ENCODE results near the gene NUP93.
"Not testable (repeated sequence)": the region's sequence is repeated elsewhere in the genome, so short reads cannot be mapped to it uniquely, and the experiment has no call there.

The NUP93 gene

DNA sequence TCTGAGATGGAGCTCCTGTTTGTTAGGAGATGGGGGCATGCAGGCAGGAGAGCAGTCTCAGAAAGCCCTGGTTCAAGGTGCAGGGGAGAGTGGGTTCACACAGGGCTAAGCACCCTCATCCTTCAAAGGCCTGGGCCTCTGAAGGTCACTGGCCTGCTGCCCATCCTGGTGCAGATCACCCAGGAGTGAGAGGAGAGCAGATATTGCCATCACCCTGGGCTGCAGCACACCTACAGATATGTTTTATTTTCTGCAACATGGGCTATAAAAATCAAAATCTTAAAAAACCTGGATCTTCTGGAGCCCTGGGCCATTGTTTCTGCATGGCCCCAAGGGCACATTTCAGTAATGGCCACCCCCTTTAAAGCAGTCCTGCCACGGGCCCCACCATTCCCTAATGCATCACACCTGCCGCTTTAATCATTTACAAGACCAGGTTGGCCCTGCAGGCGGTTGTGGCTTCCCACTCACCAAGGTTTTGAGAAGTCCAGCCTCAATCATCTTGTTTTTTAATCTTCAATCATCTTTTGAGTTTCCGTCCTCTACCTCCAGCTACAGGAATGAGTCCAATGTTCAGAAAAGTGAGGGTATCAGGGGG is 20.4 kb upstream of the NUP93 start:
- DNase-seq (ENCODE audit: low read depth in 2 of 2) = no peak

DNA sequence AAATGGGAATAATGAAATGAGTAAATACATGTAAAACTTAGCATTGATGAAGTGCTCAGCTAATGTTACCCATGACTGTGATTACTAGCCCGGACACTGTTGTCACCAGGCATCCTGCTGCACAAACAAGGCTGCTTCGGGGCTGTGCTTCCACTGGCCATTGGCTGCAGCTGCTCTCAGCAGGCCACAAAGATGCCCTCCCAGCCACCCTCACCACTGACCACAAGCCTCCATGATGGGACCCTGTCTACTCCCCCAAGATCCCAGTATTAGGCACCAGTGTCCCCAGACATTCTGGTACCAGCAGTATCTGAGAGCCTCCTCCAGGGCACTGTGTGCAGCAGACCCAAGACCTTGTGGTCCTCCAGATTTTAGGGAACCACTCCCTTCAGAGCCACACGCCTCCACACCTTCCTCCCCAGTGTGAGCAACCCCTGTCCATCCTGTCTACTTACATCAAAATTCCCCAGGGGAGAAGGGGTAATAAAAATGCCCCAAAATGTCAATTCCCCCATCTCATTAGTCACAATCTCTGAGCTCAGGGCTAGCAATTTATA is 19.7 kb upstream of the NUP93 start:
- DNase-seq (ENCODE audit: low read depth in 2 of 2) = no peak

DNA sequence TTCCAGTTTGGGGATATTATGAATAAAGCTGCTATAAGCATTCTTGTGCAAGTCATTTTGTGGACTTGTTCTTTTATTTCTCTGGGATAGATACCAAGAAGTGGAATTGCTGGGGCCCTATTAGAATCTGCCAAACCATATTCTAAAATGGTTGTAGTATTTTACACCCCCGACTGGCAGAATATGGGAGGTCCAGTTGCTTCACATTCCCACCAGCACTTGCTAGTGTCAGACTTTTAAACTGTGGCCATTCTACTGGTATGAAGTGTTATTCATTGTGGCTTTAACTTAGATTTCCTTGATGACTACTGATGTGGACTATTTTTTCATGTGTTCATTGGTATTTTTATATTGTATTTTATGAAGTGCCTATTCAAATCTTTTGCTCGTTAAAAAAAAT is 18.1 kb upstream of the NUP93 start:
- DNase-seq (ENCODE audit: low read depth in 2 of 2) = no peak

DNA sequence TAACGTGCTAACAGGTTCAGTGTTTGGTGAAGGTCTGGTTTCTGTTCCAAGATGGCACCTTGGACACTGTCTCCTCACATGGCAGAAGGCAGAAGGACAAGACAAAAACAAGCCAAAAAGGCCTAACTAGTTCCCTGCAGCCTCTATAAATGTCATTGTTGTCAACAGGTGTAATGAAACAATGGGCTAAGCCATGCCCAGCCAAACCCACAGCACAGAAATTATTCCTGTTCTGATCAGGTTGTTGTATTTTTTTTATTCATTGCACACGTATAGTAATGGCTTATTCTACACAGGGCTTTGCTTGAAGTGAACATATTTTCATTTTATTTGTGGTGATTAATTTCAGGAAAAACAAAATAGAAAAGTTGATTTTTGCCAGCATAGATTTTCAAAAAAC is 16.1 kb upstream of the NUP93 start:
- no peak for DNase-seq (ENCODE audit: low read depth in 2 of 2)

DNA sequence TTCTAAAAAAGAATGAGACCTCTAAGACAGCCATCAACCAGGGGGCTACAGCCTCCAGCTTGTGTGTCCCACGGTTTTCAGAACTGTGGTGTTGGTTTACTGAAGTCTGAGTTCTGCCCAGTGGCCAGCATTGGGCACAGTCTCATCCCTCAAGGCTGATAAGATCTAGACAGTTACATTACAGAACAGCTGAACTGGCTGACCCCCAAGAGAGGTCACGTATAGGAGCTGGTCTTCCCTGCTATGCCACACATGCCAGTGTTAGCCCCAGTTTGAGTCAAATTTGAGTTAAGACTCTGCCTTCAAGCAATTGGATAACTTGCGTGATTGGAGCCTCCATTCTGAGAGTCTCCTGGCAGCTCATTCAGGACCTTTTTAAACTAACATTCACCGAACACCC is 14.8 kb upstream of the NUP93 start:
- DNase-seq (ENCODE audit: low read depth in 2 of 2) = no peak

DNA sequence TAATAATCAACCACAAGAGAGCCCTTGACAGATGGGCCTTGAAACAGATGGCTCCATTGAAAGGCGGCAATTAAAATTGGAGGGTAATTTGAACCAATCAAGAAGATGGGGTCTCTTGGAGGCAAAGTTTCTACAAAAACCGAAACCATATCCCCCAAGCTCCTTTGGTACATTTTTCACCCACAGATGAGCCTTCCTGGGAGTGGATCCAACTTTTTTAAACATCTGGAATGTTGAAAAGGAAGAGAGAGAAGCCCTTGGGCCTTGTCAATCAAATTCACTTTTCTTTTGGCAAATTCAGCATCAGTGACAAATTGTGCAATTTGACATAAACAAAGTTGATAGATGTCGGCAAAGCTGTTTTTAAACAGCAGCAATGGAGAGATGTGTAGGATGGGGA is 13.2 kb upstream of the NUP93 start:
- no peak for DNase-seq (ENCODE audit: low read depth in 2 of 2)

DNA sequence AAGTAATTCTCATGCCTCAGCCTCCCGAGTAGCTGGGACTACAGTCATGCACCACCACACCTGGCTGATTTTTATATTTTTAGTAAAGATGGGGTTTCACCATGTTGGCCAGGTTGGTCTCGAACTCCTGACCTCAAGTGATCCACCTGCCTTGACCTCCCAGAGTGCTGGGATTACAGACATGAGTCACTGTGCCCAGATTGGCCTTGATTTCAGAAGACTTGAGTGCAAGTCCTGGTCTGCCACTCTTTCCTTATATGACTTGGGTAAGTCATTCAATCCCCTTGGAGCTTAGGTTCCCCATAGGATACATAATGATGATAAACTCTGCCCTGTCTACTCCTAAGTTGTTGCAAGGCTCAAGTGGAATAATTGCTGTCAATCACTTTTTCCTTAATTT is 12.4 kb upstream of the NUP93 start:
- DNase-seq (ENCODE audit: low read depth in 2 of 2) = not testable (repeated sequence)

DNA sequence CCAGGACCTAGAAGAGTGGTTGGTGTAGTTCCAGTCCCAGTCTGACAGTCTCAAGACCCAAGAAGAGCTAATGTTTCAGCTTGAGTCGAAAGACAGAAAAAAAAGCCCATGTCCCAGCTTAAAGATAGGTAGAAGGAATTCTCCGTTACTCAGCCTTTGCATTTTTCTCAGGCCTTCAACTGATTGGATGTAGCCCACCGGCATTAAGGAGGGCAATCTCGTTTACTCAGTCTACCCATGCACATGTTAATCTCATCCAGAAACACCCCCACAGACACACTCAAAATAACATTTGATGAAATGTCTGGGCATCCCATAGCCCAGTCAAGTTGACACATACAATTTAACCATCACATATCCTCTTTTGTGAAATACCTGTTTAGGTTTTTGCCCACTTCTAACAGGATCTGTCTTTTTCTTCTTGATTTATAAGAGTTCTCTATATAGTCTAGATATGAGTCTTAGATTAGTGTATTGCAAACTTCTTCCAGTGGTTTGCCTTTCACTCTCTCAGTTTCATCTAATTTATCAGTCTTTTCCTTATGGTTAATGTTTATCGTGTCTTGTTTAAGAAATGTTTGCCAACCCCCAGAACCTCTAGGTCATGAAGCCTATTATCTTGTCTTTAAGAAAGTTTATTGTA is 7.6 kb upstream of the NUP93 start:
- no peak for DNase-seq (ENCODE audit: low read depth in 2 of 2)

DNA sequence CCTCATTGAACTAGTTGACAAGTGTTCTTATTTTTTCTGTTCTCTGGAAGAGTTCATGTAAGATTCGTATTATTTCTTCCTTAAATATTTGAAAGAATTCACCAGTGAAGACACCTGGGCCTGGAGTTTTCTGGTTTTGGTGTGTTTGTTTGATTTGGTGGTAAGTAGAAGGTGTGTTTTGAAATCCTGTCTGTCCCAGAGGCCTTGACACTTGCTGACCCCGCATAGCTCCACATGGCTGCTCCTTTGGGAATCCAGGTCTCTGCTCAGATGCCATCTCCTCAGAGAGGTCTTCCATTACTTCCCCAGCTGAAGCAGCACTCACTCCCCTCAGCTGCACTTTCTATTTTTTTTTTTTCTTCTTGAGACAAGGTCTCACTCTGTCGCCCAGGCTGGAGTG is 5.7 kb upstream of the NUP93 start:
- DNase-seq (ENCODE audit: low read depth in 2 of 2) = no peak

DNA sequence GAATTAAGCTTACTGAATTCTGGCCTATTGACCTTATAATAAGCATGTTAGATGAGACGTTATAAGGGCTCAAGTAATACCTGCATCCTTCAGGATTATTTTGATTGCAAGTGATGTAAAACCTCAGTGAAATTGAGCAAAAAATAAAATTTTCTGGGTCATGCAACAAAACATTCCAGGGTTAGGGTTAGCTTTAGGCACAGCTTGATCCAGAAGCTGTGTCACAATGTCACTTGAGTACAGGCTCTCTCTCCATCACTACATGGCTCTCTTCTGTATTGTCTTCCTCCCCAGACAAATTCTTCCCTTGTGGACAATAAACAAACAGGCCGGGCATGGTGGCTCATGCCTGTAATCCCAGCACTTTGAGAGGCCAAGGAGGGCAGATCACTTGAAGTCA is 3.6 kb upstream of the NUP93 start:
- no peak for DNase-seq (ENCODE audit: low read depth in 2 of 2)

DNA sequence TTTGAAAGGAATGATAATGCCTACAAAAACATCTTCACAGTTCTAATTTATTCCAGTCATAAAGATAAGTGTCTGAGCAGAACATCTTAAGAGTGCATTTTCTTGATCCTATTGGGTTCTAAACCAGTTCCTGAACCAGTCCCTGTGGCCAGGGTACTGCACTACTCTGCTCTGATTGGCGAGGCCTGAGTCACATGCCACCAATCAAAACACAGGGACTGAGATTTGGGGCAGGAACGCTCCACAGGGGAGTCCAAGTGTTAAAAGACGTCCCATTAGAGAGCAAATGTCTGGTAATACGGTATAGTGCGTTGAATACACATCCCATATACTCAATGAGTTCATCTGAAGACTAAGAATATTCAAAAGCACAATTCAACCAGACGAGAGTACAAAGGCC is 3.0 kb upstream of the NUP93 start:
- DNase-seq (ENCODE audit: low read depth in 2 of 2) = no peak

DNA sequence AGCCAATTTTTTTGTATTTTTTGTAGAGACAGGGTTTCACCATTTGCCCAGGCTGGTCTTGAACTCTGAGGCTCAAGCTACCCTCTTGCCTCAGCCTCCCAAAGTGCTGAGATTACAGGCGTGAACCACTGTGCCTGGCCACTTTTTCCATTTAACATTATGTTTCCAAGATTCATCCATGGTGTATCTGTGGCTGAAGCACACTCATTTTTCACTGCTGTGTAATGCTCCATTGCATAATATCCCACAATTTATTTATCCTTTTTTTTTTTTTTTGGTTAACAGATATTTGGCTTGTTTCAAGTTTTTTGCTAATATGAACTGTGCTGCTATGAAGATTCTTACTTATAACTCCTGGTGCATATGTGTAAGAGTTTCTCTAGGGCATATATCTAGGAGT is 1.9 kb upstream of the NUP93 start:
- no peak for DNase-seq (ENCODE audit: low read depth in 2 of 2)

DNA sequence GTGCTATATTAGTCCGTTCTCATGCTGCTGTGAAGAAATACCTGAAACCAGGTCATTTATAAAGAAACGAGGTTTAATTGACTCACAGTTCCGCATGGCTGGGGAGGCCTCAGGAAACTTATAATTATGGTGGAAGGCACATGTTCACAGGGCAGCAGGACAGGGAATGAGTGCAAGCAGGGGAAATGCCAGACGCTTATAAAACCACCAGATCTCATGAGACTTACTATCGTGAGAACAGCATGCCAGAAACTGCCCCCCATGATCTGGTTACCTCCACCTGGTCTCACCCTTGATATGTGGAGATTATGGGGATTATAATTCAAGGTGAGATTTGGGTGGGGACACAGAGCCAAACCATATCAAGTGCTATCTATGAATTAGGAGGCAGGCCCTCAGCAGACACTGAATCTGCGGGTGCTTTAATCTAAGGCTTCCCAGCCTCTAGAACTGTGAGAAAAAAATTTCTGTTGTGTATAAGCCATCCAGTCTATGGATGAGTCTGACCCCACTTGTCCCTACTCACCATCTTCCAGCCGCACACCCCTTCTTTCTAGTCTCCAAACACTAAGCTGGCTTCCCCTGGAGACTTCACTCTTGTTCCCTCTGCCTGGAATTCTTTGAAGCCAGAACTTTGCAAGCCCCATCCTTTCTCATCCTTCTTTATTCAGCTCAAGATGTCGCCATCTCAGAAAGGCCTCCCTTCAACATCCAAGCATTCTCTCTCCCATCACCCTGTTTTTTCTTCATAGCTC is 772 bp upstream of the NUP93 start:
- no peak for DNase-seq (ENCODE audit: low read depth in 2 of 2)

DNA sequence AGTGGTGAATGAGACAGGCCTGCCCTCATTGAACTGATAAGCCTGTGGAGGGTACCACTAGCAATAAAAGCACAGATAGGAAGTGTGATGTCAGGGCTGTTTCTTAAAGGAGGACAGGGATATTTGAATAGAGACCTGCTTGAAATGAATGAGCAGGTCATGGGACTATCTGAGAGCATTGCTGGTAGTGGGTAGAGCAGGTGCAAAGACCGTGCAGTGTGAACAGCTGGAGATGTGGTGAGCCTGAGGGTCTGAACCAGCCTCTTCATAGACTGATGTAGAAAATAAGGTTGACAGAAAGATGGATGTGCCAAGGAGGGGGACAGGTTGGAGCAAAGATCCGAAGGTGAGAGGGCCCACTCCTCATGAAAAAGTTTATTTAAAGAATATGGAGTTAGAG is 2.4 kb downstream of the NUP93 start:
- no peak for DNase-seq (ENCODE audit: low read depth in 2 of 2)

DNA sequence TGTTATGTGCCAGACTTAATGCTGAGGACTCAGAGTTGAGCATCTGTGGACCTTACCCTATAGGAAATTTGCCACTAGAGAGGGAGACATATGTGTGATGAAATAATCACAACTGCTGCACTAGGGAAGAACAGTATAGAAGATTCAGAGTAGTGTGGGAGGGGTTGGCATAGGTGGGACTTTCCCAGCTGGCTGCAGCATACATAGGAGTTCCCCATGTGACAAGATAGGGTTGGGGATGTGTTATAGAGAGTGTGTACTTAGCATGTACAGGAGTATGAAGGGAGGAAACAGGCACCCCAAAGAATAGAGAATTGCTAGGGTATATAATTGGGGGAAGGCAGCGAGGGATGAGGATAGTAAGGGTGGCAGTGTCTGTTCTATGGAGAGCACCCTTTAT is 2.9 kb downstream of the NUP93 start:
- DNase-seq (ENCODE audit: low read depth in 2 of 2) = no peak

DNA sequence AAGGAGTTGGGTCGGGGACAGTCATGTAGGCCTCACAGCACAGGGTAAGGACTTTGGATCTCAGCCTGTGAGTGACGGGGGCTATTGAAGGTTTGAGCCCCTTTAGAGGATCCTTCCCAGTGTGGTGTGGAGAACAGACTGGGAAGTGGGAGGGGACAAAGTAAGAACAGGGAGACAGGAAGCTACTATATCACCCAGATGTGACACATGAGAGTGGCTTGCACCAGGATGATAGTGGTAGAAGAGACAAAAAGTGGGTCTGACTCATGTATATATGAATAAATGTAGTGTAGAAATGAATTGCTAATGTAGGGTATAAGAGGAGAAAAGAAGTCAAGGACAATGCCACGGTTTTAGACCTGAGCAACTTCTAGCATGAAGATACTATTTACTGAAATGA is 4.5 kb downstream of the NUP93 start:
- DNase-seq (ENCODE audit: low read depth in 2 of 2) = no peak

DNA sequence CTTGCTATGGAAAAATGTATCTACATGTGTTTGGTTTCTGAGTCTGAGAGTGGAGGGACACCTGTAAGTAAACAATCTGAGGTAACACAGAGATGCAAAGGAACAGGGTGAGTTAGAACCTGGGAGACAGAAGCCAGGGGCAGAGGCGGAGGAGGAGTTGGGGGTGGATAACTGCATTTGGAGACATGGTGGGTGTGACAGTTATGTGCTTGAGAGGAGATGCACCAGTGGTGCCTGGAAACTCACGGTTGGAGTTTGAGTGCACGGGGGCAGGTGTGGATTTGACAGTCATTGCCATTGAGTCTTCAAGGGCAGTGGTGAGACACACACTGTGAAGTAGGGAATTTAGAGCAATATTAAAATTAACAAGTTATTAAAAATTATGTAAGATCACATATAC is 6.5 kb downstream of the NUP93 start:
- no peak for DNase-seq (ENCODE audit: low read depth in 2 of 2)

DNA sequence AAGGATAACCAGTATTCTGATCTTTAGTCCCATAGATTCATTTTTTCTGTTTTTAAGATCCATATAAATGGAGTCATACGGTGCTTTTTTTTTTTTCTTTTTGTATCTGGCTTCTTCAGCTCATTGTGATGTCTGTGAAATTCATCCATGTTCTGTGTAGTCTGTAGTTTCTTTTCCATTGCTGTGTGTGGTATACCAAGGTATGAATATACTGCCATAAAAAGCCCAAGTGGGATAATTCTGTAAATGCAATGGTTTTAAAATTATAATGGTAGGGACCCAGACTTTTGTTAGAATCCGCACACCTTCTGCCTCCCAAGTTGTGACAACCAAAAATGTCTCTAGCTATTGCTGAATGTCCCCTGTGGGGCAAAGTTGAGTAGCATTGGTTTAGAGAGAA is 7.6 kb downstream of the NUP93 start:
- no peak for DNase-seq (ENCODE audit: low read depth in 2 of 2)

DNA sequence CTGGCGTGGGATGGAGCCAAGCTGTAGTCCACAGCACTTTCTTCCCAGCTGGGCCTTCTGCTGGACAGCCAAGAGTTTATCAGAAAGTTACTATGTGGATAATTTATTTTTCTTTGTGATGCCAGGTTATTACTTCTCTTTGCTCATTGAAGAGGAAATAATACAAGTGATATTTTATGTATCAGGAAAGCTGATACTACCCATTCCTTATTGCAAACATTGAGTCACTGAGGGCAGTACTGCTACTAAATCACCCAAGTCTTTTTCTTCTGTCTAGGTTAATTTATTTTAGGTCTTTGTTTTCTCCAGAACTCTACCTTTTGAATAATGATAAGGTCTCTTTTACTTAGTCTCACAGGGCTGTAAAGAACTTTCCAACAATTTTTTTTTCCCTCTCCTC is 8.3 kb downstream of the NUP93 start:
- no peak for DNase-seq (ENCODE audit: low read depth in 2 of 2)

DNA sequence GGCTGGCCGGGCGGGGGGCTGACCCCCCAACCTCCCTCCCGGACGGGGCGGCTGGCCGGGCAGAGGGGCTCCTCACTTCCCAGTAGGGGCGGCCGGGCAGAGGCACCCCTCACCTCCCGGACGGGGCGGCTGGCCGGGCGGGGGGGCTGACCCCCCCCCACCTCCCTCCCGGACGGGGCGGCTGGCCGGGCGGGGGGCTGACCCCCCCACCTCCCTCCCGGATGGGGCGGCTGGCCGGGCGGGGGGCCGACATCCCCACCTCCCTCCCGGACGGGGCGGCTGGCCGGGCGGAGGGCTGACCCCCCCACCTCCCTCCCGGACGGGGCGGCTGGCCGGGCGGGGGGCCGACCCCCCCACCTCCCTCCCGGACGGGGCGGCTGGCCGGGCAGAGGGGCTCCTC is 9.4 kb downstream of the NUP93 start:
- DNase-seq (ENCODE audit: low read depth in 2 of 2) = not testable (repeated sequence)

DNA sequence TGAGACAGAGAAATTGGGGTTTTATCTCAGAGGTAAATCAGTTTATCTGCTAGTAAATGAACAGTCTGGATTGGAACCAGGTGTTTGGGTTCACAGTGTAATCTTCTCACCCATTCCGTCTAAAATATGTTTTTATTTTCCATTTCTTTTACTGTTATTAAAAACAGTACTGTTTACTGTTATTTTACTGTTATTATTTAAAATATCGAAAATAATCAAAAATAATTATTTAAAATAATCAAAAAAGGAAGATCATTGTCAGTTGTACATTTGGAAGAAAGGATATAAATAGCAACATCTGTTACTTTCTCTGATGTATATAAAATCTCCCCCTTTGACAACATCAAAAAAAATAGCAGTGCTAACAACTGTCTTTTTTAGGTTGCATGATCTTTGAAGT is 11.5 kb downstream of the NUP93 start:
- no peak for DNase-seq (ENCODE audit: low read depth in 2 of 2)

DNA sequence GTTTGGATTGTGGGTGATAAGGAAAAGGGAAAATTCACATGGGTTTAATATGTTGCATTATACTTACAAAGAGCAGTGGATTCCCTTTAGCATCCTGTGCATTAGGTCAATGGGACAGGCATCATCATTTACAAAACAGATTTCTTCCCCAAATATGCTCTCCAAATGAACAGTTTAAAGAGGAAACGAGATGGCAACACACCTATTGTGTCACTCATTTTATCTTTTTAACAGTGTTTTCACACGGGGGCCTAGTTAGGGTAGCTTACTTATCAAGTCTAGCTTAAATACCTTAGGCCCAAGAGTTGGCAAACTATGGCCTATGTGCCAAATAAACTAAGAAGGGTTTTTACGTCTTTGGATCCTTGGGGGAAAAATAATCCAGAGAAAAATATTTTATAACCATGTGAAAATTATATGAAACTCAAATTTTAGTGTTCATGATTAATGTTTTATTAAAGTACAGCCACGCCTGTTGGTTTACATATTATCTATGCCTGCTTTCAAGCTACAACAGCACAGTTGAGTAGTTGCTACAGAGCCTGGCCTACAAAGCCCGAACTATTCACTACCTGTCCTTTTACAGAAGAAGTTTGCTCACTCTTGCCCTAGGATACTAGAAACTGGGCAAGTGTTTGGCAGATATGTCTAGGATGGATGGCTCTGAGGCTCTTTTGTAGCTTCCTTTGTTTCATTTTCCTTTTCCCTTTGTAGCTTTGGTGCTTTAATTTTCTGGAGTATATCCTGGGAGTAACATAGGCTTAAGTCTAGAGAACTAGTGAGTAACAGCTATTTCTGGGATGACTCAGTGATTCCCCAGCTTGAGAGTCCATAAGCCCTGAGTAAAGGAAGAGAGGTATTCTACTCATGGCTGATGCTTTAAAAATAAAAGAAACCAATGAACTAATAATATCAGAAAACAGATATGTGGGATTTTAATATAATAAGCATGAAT is 12.4 kb downstream of the NUP93 start:
- no peak for DNase-seq (ENCODE audit: low read depth in 2 of 2)

Measured in stimulated activated CD4-positive, alpha-beta T cell treated with anti-CD3 and anti-CD28 coated beads, Interleukin-12 subunit alpha, Interleukin-12 subunit beta, amount 100 ng/mL, for 24 hours (primary cell).